Psoas muscle (tissue), 8 donors: ENCODE data around the gene ALOXE3. TPM values are rescaled to one million over a fixed set of nuclear protein-coding genes. Genes with fewer than 3 reads are reported as not detected.

Experiments
- ATAC-seq, 4 donors: fragments of 200-7000 bp; cut with Tn5 transposase; one replicate each; pipeline ENCODE4 v1.9.1; 2020; ENCODE audit warnings: moderate library complexity in 3 of 4, mild to moderate bottlenecking in 2 of 4
- DNase-seq, 2 donors: peaks; one replicate each; pipeline ENCODE4 v3.0.0-alpha.2; 2020
- H3K27ac ChIP-seq: fragments of 200-600 bp; one replicate; pipeline ENCODE4 v1.8.0; 2022
- H3K27me3 ChIP-seq, 3 donors: fragments of 200-600 bp in 1 of 3; one replicate each; pipeline versions ENCODE4 v1.6.1 to v1.8.0; 2013 to 2022; ENCODE audit warnings: low read length in 2 of 3, mild to moderate bottlenecking in 2 of 3, moderate library complexity in 1 of 3; ENCODE audit not compliant: insufficient read depth in 3 of 3
- H3K36me3 ChIP-seq, 2 donors: fragments of 200-600 bp in 1 of 2; one replicate each; pipeline versions ENCODE4 v1.6.1 to v1.8.0; 2013 to 2022; ENCODE audit warnings: low read depth in 1 of 2, mild to moderate bottlenecking in 1 of 2, moderate library complexity in 1 of 2; ENCODE audit not compliant: insufficient read depth in 1 of 2
- H3K4me1 ChIP-seq: fragments of 200-600 bp; one replicate; pipeline ENCODE4 v1.8.0; 2022
- H3K4me3 ChIP-seq: fragments of 200-600 bp; one replicate; pipeline ENCODE4 v1.8.0; 2022; ENCODE audit warnings: mild to moderate bottlenecking
- H3K9me3 ChIP-seq: fragments of 200-600 bp; one replicate; pipeline ENCODE4 v1.8.0; 2022
- WGBS, 3 donors: extraction: QIAGEN DNeasy Blood & Tissue Kit; methylation state at CpG; one replicate each; pipeline versions ENCODE4 v1.1.6 to v1.1.7; 2013; 5-methylcytosine and 5-hydroxymethylcytosine counted together
- intact Hi-C, 2 donors: fragments of 100-400 bp; cut with DNase I; formaldehyde crosslinking; loops; one replicate each; pipeline versions ENCODE4 v1.11.0 to v1.14.2; 2022
- polyA plus RNA-seq, 3 donors: library from polyadenylated mRNA; stranded (reverse); fragments of 200-250 nt; gene quantifications; one replicate each; pipeline ENCODE4 v1.2.3, GENCODE V29; 2013
- total RNA-seq, 4 donors: library from RNA; stranded (reverse); fragmentation: NEBNext Ultra II Directional in 2 of 4; extraction: Animal tissue kit (Norgen Biotek cat#: 25700) in 2 of 4; gene quantifications; one replicate each; pipeline versions ENCODE4 v1.2.1 to v1.2.4, GENCODE V29; 2021 to 2023
- TF ChIP-seq, protein P1 (sequence below): fragments of 200-600 bp; IDR thresholded peaks from one replicate; pipeline ENCODE4 v1.8.0; 2022; ENCODE audit warnings: antibody characterized with exemption
- donor health status: healthy with polysubstance abuse.
- donor health status: DM: no; HTN: no; CAD: no; lungs with moderate emphysema.
- donor health status: Bipolar disorder and iron deficiency.
- donor health status: healthy.
- donor health status: DM: yes; HTN: yes; CAD: no.
- donor health status: DM: no; HTN: no; CAD: no.
- donor health status: DM: no; HTN: no; CAD: no.
- donor health status: DM: yes; HTN: yes; CAD: no.

Gene ALOXE3
- total and polyA plus RNA-seq, 7 donors, result 0.42 TPM; not detected in 6

DNA sequence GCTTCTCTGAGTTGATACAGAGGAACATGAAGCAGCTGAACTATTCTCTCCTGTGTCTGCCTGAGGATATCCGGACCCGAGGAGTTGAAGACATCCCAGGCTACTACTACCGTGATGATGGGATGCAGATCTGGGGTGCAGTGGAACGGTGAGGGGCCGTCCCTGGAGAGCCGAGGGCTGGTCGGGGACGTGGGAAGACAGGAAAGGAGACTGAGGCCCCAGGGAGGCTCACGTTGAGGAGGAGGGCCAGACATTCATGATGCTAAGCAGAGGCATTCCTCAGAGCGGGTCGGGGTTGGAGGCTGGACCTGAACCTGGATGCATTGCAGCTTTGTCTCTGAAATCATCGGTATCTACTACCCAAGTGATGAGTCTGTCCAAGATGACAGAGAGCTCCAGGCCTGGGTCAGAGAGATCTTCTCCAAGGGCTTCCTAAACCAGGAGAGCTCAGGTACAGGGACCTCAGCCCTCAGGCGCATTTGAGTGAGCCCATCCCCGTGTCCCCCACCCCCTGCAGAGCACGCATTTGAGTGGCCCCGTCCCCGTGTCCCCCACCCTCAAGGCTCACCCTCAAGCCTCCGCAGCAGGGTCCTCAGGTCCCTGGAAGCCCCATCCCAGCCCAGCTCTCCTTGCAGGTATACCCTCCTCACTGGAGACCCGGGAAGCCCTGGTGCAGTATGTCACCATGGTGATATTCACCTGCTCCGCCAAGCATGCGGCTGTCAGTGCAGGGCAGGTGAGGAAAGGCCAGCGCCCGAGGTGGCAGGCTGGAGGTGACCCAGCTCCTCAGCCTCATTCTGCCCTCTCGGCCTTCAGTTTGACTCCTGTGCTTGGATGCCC lies 71.2 kb downstream of the ALOXE3 start:
- TF ChIP-seq, protein P1, sequence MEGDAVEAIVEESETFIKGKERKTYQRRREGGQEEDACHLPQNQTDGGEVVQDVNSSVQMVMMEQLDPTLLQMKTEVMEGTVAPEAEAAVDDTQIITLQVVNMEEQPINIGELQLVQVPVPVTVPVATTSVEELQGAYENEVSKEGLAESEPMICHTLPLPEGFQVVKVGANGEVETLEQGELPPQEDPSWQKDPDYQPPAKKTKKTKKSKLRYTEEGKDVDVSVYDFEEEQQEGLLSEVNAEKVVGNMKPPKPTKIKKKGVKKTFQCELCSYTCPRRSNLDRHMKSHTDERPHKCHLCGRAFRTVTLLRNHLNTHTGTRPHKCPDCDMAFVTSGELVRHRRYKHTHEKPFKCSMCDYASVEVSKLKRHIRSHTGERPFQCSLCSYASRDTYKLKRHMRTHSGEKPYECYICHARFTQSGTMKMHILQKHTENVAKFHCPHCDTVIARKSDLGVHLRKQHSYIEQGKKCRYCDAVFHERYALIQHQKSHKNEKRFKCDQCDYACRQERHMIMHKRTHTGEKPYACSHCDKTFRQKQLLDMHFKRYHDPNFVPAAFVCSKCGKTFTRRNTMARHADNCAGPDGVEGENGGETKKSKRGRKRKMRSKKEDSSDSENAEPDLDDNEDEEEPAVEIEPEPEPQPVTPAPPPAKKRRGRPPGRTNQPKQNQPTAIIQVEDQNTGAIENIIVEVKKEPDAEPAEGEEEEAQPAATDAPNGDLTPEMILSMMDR, result no peak
- Histone ChIP-seq H3K27me3 (peaks cover 0 to 10% (median 0%) of the 10 kb centered on the region in 3 donors), H3K4me1 (no peaks in the 10 kb centered on the region), H3K9me3 (no peaks in the 10 kb centered on the region), H3K4me3 (no peak overlapping the region), H3K27ac (no peak overlapping the region), H3K36me3 (no peaks in the 10 kb centered on the region)
- DNase-seq (no peak), ATAC-seq (no peak)
- intact Hi-C loops, result loop anchor here in 1 of 2 donors (10.0 kb wide), 1 partner anchor 132 kb away; the partner anchor contains the start of gene RNF227
- WGBS, 3 donors, result 76 to 83% (median 81%) methylated on average over 23 to 24 of the region's 24 CpGs

GRCh38 chr17:8046306-8046928 lies 71.9 kb downstream of the ALOXE3 start:
- Histone ChIP-seq H3K27ac (no peak overlapping the region), H3K27me3 (peaks cover 0 to 10% (median 0%) of the 10 kb centered on the region in 3 donors), H3K36me3 (no peaks in the 10 kb centered on the region), H3K4me1 (no peaks in the 10 kb centered on the region), H3K9me3 (no peaks in the 10 kb centered on the region), H3K4me3 (no peak overlapping the region)
- DNase-seq (no peak), ATAC-seq (no peak)
- WGBS, 3 donors, result 74 to 82% (median 75%) methylated on average over 11 of the region's 11 CpGs
- TF ChIP-seq, protein P1, result no peak
- intact Hi-C loops, result loop anchor here in 1 of 2 donors (10.0 kb wide), 1 partner anchor 132 kb away; the partner anchor contains the start of gene RNF227

Other genes with a start within 250 kb of the ALOXE3 start
- gene CHD3, start 229.7 kb downstream of the ALOXE3 start, total RNA-seq, result 10 to 100 TPM in 1 of 4 donors, 1 to 10 TPM in 3; 5.8 to 13.1 (median 7.5) TPM
- gene CHD3, start 229.7 kb downstream of the ALOXE3 start, polyA plus RNA-seq, result 1 to 10 TPM; 3.3 to 6.9 (median 6.8) TPM
- gene RNF227, start 202.2 kb downstream of the ALOXE3 start, total RNA-seq, result 1 to 10 TPM in 2 of 4 donors, under 1 TPM in 2; 0.62 to 2.6 (median 1.0) TPM
- gene RNF227, start 202.2 kb downstream of the ALOXE3 start, polyA plus RNA-seq, result 1 to 10 TPM; 1.5 to 2.4 (median 1.6) TPM
- gene KCNAB3, start 188.7 kb downstream of the ALOXE3 start, total RNA-seq, result under 1 TPM in 3 of 4 donors, not detected in 1; 0.38 to 0.77 (median 0.57) TPM
- under 1 TPM; 0.18 to 0.52 (median 0.21) TPM for gene KCNAB3, start 188.7 kb downstream of the ALOXE3 start, polyA plus RNA-seq
- gene TRAPPC1, start 186.6 kb downstream of the ALOXE3 start, total RNA-seq, result 10 to 100 TPM; 47.7 to 84.9 (median 75.0) TPM
- gene TRAPPC1, start 186.6 kb downstream of the ALOXE3 start, polyA plus RNA-seq, result 10 to 100 TPM; 64.0 to 78.4 (median 76.1) TPM
- 1 to 10 TPM; 5.5 to 9.5 (median 7.4) TPM for gene CNTROB, start 186.3 kb downstream of the ALOXE3 start, total RNA-seq
- gene CNTROB, start 186.3 kb downstream of the ALOXE3 start, polyA plus RNA-seq, result 1 to 10 TPM; 5.9 to 9.6 (median 8.8) TPM
- gene GUCY2D, start 115.9 kb downstream of the ALOXE3 start, total RNA-seq, result not detected
- gene GUCY2D, start 115.9 kb downstream of the ALOXE3 start, polyA plus RNA-seq, result not detected
- gene ALOX15B, start 79.5 kb downstream of the ALOXE3 start, total RNA-seq, result under 1 TPM in 3 of 4 donors, not detected in 1; 0.13 to 0.42 (median 0.32) TPM
- gene ALOX15B, start 79.5 kb downstream of the ALOXE3 start, polyA plus RNA-seq, result 1 to 10 TPM in 1 of 3 donors, under 1 TPM in 1, not detected in 1; 0.09 to 1.1 TPM
- gene ALOX12B, start 30.8 kb downstream of the ALOXE3 start, total RNA-seq, result not detected
- gene ALOX12B, start 30.8 kb downstream of the ALOXE3 start, polyA plus RNA-seq, result not detected
- under 1 TPM in 1 of 4 donors, not detected in 3; 0.30 TPM for gene HES7, start 5.6 kb upstream of the ALOXE3 start, total RNA-seq
- gene HES7, start 5.6 kb upstream of the ALOXE3 start, polyA plus RNA-seq, result under 1 TPM in 1 of 3 donors, not detected in 2; 0.10 TPM
- gene PER1, start 33.9 kb upstream of the ALOXE3 start, total RNA-seq, result 100 to 1,000 TPM in 3 of 4 donors, 10 to 100 TPM in 1; 48.9 to 278 (median 166) TPM
- gene PER1, start 33.9 kb upstream of the ALOXE3 start, polyA plus RNA-seq, result 100 to 1,000 TPM; 133 to 173 (median 145) TPM
- gene VAMP2, start 44.4 kb upstream of the ALOXE3 start, total RNA-seq, result 10 to 100 TPM; 39.7 to 59.2 (median 49.8) TPM
- 10 to 100 TPM; 33.2 to 49.5 (median 35.2) TPM for gene VAMP2, start 44.4 kb upstream of the ALOXE3 start, polyA plus RNA-seq
- gene TMEM107, start 57.9 kb upstream of the ALOXE3 start, total RNA-seq, result 1 to 10 TPM; 1.2 to 4.7 (median 2.9) TPM
- 1 to 10 TPM; 1.5 to 1.9 (median 1.8) TPM for gene TMEM107, start 57.9 kb upstream of the ALOXE3 start, polyA plus RNA-seq
- gene BORCS6, start 71.7 kb upstream of the ALOXE3 start, total RNA-seq, result 10 to 100 TPM in 1 of 4 donors, 1 to 10 TPM in 3; 8.8 to 11.2 (median 9.7) TPM
- gene BORCS6, start 71.7 kb upstream of the ALOXE3 start, polyA plus RNA-seq, result 10 to 100 TPM; 12.2 to 19.3 (median 13.7) TPM
- gene AURKB, start 92.1 kb upstream of the ALOXE3 start, total RNA-seq, result 1 to 10 TPM in 1 of 4 donors, not detected in 3; 1.1 TPM
- under 1 TPM in 1 of 3 donors, not detected in 2; 0.39 TPM for gene AURKB, start 92.1 kb upstream of the ALOXE3 start, polyA plus RNA-seq
- 10 to 100 TPM; 11.0 to 19.6 (median 13.7) TPM for gene CTC1, start 129.5 kb upstream of the ALOXE3 start, total RNA-seq
- gene CTC1, start 129.5 kb upstream of the ALOXE3 start, polyA plus RNA-seq, result 1 to 10 TPM; 2.7 to 6.3 (median 4.6) TPM
- gene PFAS, start 130.8 kb upstream of the ALOXE3 start, total RNA-seq, result 10 to 100 TPM; 10.7 to 15.6 (median 13.3) TPM
- gene PFAS, start 130.8 kb upstream of the ALOXE3 start, polyA plus RNA-seq, result 10 to 100 TPM in 1 of 3 donors, 1 to 10 TPM in 2; 4.9 to 10.0 (median 7.5) TPM
- gene RANGRF, start 170.2 kb upstream of the ALOXE3 start, total RNA-seq, result 10 to 100 TPM in 3 of 4 donors, 1 to 10 TPM in 1; 9.0 to 16.3 (median 11.7) TPM
- gene RANGRF, start 170.2 kb upstream of the ALOXE3 start, polyA plus RNA-seq, result 10 to 100 TPM; 17.8 to 24.3 (median 22.1) TPM
- gene SLC25A35, start 176.9 kb upstream of the ALOXE3 start, total RNA-seq, result 1 to 10 TPM in 3 of 4 donors, under 1 TPM in 1; 0.69 to 2.5 (median 1.5) TPM
- 1 to 10 TPM in 2 of 3 donors, under 1 TPM in 1; 0.82 to 4.2 (median 1.1) TPM for gene SLC25A35, start 176.9 kb upstream of the ALOXE3 start, polyA plus RNA-seq
- gene ARHGEF15, start 191.7 kb upstream of the ALOXE3 start, total RNA-seq, result 10 to 100 TPM in 2 of 4 donors, 1 to 10 TPM in 2; 6.2 to 13.6 (median 10.7) TPM
- 10 to 100 TPM in 1 of 3 donors, 1 to 10 TPM in 2; 4.9 to 14.5 (median 5.4) TPM for gene ARHGEF15, start 191.7 kb upstream of the ALOXE3 start, polyA plus RNA-seq
- not detected for gene ODF4, start 221.3 kb upstream of the ALOXE3 start, total RNA-seq
- gene ODF4, start 221.3 kb upstream of the ALOXE3 start, polyA plus RNA-seq, result not detected